GM21737 (cell line): ENCODE data around the gene PPCDC.

Source experiments
- ATAC-seq: cut with Tn5 transposase; IDR thresholded peaks from one replicate; pipeline ENCODE4 v1.9.1; 2021; ENCODE audit warnings: mild to moderate bottlenecking, moderate library complexity; ENCODE audit not compliant: unreplicated experiment

The PPCDC gene

GRCh38 chr15:75008629-75009326 is 14.6 kb upstream of the PPCDC start:
- ATAC-seq: peak; percentile 73

- no peak for ATAC-seq
Measured at GRCh38 chr15:75016431-75016830, 7.0 kb upstream of the PPCDC start.

GRCh38 chr15:75019916-75020315 is 3.5 kb upstream of the PPCDC start:
- ATAC-seq: no peak

- ATAC-seq: no peak
Measured at GRCh38 chr15:75021341-75021740, 2.0 kb upstream of the PPCDC start.

GRCh38 chr15:75022783-75023180 is 608 bp upstream of the PPCDC start:
- ATAC-seq: no peak

- no peak for ATAC-seq
Measured at GRCh38 chr15:75023872-75024636, 664 bp downstream of the PPCDC start.

- no peak for ATAC-seq
Measured at GRCh38 chr15:75025107-75025506, 1.7 kb downstream of the PPCDC start.

GRCh38 chr15:75025548-75026260 is 2.3 kb downstream of the PPCDC start:
- no peak for ATAC-seq

GRCh38 chr15:75027551-75027950 is 4.2 kb downstream of the PPCDC start:
- no peak for ATAC-seq

- peak; percentile 11 for ATAC-seq
Measured at GRCh38 chr15:75028991-75029377, 5.6 kb downstream of the PPCDC start.

GRCh38 chr15:75029378-75030022 is 6.1 kb downstream of the PPCDC start:
- ATAC-seq: peak; percentile 67

GRCh38 chr15:75030023-75030413 is 6.6 kb downstream of the PPCDC start:
- ATAC-seq: no peak

GRCh38 chr15:75030424-75030823 is 7.0 kb downstream of the PPCDC start:
- no peak for ATAC-seq

- ATAC-seq: no peak
Measured at GRCh38 chr15:75031848-75032247, 8.5 kb downstream of the PPCDC start.

GRCh38 chr15:75032395-75032794 is 9.0 kb downstream of the PPCDC start:
- no peak for ATAC-seq

GRCh38 chr15:75033809-75034208 is 10.4 kb downstream of the PPCDC start:
- no peak for ATAC-seq

- ATAC-seq: no peak
Measured at GRCh38 chr15:75034615-75035014, 11.2 kb downstream of the PPCDC start.

GRCh38 chr15:75036212-75036616 is 12.8 kb downstream of the PPCDC start:
- ATAC-seq: no peak

- ATAC-seq: no peak
Measured at GRCh38 chr15:75037685-75038084, 14.3 kb downstream of the PPCDC start.

GRCh38 chr15:75038231-75038630 is 14.8 kb downstream of the PPCDC start:
- no peak for ATAC-seq
